ENCODE data around the gene PLEKHA1.

- no peak for TF ChIP-seq CTCF (IDR thresholded peaks at IDR 0.05)
- no peak for TF ChIP-seq POLR2A (IDR thresholded peaks at IDR 0.05)
Measured at GRCh38 chr10:122357685-122358084, 16.8 kb upstream of the PLEKHA1 start.

Data from tibial nerve (tissue), 3 donors.